Activated CD8-positive, alpha-beta memory T cell treated with anti-CD3 and anti-CD28 coated beads, Interleukin-2, amount 50 U/mL, for 1 hour (primary cell): Measurements from ENCODE around the gene C1S.
A peak's percentile ranks its signal among the peaks of the same experiment; 100 is the strongest.
"Not testable (repeated sequence)": the region's sequence is repeated elsewhere in the genome, so short reads cannot be mapped to it uniquely, and the experiment has no call there.

Experiments
- DNase-seq: peaks from one replicate; pipeline ENCODE4 v3.0.0-alpha.2; 2020; ENCODE audit errors: extremely low read depth

C1S gene

DNA sequence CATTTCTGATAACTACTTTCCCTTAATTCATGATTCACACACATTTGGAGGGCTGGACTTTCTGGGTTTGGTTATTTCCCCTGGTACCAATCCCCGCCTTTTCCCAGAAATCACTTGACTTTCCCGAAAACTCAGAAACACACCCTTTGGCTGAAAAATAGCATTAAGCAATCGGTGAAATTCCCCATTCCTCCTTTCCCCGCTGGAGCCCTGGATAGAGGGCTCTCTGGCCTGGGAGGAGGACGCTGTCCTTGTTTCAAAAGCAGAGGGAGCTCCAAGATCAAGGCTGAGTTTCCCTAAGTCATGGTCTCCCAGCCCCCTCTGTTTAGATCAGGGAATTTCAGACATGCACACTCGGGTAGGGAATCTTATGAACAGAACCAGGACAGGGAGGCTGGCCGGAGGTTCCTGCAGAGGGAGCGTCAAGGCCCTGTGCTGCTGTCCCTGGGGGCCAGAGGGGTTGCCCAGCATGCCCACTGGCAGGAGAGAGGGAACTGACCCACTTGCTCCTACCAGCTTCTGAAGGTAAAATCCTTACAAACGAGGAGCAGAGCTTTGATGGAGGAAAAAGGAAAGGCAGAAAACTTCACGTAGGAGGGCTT lies at the start of gene C1S:
Gene C1S, plus strand, starts transcription at position 366 of the 602 bp plus-strand sequence. CDS start 1,195 bp downstream, outside the sequence.
- DNase-seq = no peak

DNA sequence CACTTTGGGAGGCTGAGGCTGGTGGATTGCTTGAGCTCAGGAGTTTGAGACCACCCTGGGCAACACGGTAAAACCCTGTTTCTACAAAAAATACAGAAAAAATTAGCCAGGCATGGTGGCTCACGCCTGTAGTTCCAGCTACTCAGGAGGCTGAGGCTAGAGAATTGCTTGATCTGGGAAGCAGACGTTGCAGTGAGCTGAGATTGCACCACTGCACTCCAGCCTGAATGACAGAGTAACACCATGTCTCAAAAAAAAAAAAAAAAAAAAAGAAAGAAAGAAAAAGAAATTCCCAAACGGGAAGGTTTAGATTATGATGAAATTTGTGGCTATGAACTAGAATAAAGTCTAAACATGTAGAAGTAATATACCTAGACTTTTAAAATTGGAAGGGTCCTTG lies 49.1 kb upstream of the C1S start:
- DNase-seq = not testable (repeated sequence)

DNA sequence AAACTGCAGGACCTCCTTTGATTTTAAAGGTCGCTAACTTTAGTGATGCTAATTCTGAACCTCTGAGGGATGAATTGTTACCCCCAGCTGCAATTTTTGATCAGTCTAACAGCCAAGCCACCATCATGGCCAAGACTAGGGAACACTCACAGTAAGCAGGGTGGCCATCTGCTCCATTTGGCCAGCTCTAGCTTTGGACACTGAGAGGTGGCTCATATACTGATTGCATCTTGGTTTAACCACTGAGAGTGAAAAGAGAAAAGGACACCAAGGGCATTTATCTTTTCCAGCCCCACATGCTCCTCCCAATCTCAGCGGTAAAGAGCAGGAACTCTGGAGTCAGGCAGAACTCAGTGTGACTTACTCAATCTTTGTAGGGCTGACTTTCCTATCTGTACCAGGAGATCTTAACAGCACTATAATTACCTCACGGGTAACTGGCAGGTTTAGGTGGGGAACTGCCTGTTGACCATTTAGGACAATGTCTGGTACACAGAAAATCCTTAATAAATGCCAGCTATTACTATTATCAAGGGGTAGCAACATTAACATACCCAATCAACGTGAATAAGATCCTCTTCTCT lies 48.4 kb upstream of the C1S start:
- DNase-seq = no peak

DNA sequence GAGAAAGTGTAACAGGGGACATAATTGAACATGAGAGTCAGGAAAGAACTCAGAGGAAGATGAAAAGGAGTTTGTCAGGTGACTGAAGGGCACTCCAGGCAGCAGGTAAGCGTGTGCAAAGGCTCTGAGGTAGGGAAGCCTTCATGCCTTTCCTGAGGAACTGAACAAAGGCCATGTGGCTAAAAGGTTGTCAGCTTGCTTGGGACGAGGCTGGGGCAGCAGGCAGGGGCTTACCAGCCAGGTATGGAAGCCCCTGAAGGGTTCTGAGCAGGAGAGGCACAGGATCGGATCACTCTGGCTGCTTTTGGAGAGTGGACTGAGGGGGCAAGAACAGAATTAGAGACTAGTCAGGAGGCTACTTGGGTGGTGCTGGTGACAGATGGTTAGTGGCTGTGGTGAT lies 47.4 kb upstream of the C1S start:
- DNase-seq = no peak

DNA sequence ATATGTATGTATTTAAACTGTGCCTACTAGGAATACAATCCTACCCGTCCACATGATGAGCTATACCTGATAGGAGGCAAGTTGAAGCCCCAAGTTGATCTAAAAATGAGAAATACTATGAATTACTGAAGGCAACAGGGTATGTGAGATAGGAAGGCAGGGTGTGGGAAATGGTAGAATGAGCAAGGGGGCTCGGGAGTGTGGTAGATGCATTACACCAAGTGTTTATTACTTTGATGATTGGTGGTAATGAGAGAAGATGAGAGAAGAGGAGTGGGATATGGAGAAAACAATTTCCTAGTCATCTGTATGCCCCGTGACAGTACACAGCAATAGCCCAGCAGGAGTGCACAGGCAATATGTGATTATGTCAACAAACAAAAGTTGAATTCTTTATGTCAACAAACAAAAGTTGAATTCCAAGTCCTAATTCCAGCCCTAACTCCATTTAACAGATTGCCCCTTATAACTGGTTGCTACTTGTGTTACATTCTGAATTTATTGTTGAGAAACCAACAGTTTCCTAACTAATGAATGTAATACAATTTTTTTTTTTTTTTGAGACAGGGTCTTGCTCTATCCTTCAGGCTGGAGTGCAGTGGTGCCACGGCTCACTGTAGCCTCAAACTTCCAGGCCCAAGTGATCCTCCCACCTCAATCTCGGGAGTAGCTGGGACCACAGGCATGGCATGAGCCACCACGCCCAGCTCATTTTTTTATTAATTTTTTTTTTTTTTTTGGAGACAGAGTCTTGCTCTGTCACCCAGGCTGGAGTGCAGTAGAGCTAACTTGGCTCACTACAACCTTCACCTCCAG lies 44.8 kb upstream of the C1S start:
- DNase-seq = no peak

DNA sequence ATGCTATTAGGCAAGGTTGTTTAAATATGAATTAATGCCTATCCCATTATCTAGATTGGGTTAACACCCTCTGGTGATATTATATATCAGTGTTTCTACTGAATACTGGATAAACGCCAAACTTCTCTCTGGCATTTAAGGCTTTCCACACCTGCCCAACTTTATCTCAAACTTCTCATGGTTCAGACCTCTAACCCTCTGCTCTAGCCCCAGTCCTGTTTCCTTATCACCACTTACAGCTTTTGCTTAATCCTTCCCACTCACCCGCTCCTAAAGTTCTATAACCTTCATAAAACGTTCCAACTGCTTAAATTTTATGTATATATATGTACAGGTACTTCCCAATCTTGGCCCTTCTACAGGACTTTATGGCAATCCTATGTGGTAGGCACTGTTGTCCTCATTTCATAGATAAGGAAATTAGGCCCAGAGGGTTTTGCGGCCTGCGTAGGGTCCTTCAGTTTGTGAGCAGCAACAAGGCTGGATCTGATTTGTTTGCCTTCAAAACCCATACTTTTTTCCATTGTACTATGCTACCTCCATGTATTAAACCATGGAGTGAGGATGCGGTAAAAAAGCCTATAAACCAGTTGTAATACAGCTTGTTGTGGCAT lies 43.5 kb upstream of the C1S start:
- no peak for DNase-seq

DNA sequence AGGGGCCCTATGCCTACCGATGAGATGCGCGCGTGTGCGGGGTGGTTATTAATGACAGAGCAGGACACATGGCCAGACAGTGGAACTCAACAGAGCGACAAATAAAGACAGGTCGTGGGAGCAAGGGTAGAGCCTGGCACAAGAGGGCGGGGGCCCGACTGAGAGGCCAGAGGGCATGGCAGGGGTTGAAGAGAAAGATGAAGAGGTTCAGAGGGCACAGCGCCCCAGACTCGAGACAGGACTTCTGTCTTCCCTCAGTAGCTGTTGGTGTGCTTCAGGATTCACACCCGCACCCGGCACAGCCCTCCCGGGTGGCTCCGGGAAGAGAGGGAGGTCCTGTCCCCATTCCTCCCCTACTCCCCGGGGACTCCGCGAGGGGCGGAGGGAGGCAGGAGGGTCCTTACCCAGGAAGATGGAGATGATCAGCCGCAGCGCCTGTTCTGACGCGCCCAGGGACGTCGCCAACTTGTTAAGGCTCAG lies 42.6 kb upstream of the C1S start:
- DNase-seq = no peak

DNA sequence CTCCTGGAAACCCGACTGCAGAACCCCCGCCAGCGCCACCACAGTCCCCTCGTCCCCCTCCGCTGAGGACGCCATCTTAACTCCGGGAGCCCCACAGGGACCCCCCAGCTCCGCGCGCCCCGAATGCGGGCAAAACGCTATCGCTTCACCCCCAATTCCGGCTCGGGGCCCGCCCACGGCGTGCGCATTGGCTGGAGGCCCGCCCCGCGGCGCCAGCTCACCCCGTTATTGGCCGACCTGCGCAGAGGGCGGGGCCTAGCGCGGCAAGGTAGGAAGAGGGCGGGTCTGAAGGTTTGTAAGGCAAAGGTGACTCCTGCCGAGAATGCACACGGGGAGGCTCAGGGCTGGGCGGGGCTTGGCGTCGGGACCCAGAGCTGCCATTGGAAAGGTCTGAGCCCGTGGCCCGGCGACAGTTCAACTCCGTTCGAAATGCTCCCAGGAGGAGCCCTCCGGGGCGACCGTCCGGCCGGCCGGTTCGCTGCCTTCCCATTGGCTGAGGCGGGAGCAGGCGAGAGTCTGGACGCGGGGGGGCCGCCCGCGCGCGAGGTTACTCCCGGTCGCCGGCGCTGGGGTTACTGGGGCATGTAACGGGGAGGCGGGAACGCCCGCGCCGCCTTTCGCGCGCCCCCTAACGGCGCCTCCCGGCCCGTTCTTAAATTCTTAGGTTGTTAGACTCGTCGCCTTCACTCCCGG lies 42.0 kb upstream of the C1S start, which contains the start of gene LPCAT3:
Gene LPCAT3, minus strand, starts transcription at position 127 of the 693 bp plus-strand sequence. Its CDS starts 52 bp downstream, at position 75.
- DNase-seq = peak; percentile 91

DNA sequence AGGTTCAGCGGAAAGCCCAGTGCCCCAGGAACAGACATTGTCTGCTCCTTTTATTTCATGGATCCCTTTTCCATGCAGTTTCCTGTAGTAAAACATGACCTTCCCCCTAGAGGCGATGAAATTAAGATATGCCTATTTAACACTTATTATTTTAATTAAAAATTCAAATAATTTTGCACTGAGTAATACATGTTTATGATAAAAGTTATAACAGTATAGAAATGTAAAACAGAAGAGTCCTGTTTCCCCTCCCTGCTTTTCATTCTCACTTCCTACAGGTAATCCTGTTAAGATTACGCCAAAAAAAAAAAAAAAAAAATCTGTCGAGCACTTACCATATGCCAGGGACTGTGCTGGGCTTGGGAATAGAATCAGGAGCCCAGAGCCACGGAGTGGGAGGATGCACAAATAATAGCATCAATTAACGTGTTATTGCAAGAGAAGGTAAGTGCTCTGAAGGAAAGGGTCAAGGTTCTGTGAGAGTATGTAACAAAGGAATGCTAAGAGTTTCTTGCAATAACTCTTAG lies 41.4 kb upstream of the C1S start:
- DNase-seq = no peak

DNA sequence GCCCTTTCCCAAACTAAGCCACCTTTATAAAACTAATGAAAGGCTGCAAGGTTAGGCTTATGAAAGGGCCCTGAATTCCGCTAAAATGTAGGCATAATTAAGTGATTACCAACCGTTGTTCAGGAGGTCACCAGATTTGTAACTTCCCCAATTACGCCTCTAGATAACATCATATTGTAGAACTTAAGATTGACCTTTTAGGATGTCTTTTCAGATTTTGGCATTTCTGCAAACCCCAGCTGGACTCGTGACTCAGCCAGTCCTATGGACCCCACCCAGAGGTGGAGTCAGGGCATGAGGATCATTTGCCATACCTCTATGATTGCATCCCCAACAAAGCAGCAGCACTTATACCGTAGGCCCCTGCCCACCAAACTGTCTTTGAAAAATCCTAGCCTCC lies 38.6 kb upstream of the C1S start:
- DNase-seq = no peak

DNA sequence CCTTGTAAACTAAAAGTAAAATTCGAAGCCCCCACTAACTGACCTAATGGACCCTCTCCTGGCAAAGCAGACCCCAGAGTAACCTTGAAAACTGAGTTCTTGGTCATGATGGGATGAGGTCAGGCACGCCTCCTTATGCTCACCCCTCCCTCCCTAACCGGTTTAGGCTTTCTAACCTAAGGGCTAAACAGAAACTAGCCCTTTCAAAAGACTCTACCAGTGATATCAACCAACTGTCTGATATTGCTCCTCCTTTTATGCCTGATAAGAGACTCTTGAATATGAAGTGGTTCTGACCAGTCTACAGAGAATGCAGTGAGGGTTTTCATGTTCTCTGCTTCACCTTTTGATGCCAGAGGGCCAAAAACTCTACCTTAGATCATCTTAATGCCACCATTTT lies 37.4 kb upstream of the C1S start:
- no peak for DNase-seq

DNA sequence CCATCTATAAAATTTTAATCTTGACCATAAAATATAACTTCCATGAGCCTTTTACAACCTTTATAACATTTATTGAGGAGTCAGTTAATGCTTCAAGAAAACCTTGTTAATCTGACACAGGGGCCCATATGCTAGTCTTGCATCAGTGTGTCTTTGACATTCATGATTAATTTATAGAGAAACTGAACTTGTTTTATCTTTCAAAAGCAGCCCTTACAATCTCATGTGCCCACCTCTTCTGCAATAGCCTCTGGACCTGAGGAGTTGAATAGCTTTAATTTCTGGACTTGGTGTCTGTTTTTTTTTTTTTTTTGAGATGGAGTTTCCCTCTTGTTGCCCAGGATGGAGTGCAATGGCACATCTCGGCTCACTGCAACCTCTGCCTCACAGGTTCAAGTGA lies 33.7 kb upstream of the C1S start:
- no peak for DNase-seq

DNA sequence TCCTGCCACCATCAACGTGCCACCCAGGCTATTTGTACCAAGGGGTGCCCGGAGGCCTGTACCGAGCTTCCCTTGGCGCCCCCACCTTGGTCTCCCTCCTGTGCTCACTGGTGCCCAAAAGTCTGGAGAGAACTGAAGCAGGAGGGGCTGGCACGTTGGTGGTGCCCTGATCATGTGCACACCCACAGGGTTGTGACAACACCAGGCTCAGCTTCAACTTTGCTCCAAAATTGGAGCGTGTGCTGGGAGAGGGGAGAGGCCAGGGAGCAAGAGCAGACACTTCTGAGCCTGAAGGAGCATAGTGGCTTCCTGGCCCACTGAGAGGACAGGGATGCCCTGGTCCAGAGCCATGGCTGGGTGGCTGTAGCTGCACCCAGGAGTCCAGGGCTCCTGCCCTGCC lies 29.2 kb upstream of the C1S start:
- DNase-seq = no peak

DNA sequence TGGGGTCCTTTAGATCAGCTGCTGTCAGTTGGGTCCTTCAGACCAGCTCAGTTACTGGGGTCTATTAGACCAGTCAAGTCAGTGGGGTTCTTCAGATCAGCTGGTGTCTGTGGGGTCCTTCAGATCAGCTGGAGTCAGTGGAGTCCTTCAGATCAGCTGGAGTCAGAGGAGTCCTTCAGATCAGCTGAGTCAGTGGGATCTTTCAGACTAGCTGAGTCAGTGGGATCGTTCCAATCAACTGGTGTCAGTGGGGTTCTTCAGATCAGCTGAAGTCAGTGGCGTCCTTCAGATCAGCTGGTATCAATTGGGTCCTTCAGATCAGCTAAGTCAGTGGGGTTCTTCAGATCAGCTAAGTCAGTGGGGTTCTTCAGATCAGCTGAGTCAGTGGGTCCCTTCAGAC lies 27.5 kb upstream of the C1S start:
- no peak for DNase-seq

DNA sequence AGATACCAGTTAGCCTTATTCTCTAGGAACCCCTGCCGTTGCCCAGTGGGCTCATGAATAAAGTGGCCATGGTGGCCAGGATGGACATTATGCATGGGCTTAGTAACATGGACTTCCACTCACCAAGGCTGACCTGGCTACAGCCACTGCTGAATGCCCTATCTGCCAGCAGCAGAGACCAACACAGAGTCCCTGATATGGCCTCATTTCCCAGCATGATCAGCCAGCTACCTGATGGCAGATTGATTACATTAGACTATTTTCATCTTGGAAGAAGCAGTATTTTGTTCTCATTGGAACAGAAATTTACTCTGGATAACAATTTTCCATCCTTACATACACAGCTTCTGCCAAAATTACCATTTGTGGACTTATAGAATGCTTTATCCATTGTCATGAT lies 26.1 kb upstream of the C1S start:
- DNase-seq = no peak

DNA sequence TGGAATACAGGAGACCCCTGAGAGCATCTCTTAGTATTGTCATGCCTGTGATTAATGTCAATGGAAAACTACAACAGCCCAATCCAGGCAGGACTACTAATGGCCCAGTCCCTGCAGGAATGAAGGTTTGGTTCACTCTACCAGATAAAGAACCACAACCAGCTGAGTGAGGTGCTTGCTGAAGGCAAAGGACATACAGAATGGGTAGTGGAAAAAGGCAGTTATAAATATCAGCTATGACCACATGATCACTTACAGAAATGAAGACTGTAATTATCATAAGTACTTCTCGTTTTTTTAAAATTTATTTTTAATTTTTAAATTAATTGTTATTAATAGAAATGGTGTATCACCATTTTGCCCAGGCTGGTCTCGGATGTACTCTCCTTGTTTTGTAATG lies 25.1 kb upstream of the C1S start:
- no peak for DNase-seq

DNA sequence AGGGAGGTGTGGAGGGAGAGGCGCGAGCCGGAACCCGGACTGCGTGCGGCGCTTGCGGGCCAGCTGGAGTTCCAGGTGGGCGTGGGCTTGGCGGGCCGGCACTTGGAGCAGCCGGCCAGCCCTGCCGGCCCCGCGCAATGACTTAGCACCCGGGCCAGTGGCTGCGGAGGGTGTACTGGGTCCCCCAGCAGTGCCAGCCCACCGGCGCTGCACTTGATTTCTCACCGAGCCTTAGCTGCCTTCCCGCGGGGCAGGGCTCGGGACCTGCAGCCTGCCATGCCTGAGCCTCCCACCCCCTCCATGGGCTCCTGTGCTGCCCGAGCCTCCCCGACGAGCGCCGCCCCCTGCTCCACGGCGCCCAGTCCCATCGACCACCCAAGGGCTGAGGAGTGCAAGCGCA lies 23.1 kb upstream of the C1S start:
- DNase-seq = not testable (repeated sequence)

DNA sequence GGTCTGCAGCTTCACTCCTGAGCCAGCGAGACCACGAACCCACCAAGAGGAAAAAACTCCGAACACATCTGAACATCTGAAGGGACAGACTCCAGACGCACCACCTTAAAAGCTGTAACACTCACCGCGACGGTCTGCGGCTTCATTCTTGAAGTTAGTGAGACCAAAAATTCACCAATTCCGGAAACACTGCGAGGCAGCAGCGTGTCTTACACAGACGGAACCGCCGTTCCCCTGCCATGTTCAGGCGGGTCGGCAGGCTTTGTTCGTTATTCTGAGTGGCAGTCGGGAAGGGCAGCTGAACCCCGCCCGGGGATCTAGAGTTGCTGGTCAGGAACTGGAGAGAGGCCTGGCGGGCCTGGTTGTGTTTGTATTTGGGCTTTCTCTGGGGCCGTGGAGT lies 21.9 kb upstream of the C1S start:
- no peak for DNase-seq

DNA sequence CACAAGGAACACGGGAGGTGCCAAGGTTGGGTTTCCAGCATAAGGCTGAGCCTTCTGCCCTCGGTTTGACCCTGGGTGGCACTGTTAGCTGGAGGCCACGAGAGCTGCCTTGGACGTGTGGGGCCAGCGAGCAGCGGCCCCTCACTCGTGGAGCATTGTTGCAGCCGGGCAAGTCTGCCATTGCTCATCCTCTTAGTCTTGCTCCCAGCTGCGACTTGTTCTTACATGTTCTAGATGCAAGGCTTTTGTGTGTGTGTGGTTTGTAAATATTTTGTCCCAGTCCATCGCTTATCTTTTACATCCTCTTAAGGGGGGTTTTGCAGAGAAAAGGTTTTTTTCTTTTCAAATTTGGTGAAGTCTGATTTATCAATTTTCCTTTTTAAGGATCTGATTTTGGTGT lies 21.1 kb upstream of the C1S start:
- DNase-seq = no peak

DNA sequence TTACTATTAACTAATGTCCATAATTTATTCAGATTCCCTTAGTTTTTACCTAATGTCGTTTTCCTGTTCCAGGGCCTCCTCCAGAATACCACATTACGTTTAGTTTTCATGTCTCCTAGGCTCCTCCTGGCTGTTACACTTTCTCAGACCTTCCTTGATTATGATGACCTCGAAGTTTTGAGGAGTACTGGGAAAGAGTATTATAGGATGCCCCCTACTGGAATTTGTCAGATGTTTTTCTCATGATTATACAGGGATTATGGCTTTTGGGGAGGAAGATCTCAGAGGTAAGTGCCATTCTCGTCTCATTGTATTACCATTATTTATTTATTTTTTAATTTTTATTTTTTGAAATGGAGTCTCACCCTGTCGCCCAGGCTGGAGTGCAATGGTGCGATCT lies 17.7 kb upstream of the C1S start:
- DNase-seq = no peak

DNA sequence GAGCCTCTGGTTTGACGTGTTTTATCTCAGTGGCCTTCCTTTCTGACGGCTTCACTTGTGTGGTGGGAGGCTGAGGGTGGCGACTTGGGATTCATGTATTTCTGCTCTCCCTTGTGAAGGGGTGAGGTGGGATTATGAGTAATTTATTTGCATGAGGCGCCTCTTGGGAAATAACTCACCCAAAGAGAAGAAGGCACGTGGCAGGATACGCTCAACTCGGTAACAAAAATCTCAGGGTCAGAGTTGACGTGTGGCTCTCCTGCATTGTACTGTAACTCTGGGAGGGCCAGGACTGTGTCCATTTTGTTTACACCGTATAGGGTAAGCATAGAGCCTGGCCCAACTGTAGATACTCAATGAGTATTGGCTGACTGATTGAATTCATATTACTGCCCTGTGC lies 14.6 kb upstream of the C1S start:
- DNase-seq = no peak
